ENCODE data around the gene AP1S2.

The AP1S2 gene

DNA sequence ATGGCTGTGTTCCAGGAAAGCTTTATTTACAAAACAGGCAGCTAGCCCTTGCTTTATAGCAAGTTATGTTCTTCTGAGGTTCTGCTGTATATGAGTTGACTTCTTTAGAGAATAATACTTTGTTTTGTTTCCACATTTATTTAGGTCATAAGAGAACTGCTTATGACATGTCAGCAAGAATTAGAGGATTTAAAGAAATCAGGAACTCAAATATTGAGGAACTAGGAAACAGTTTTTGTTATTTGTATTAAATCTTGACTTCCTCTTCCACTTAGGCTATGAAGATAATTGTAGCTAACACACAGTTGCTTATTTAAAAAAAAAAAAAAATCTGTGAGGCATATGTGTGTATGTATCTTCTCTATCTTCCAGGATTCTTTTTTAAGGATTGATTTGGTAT is 50.0 kb downstream of the AP1S2 start:
- Mint-ChIP-seq H3K9me3 (ENCODE audit: low read depth) (no peaks in the 10 kb centered on the region), H3K4me1 (ENCODE audit: low read depth) (peaks cover 3% of the 10 kb centered on the region), H3K27me3 (no peaks in the 10 kb centered on the region), H3K36me3 (no peaks in the 10 kb centered on the region), H3K4me3 (no peak overlapping the region), H3K27ac (no peak overlapping the region)

DNA sequence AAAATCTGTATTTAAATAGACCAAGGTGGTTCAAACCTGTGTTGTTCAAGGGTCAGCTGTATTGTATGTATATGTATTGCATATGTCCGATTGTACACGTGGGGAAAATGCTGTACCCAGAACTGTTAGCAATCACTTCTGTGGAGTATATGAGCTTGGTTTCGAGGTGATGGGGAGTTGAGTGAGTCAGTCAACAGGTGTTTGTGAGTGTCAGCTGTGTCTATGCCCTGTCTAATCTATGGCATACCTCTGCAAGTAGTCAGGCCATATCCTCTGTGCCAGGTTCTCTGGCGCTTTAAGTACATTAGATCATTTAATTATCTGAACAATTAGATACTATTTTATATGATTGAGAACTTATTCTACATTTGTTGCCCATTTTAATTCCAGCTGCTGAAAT is 56.9 kb downstream of the AP1S2 start:
- no peaks in the 10 kb centered on the region for H3K27me3 Mint-ChIP-seq
- peaks cover 37% of the 10 kb centered on the region for H3K4me1 Mint-ChIP-seq (ENCODE audit: low read depth)
- H3K36me3 Mint-ChIP-seq = no peaks in the 10 kb centered on the region
- no peak overlapping the region for H3K27ac Mint-ChIP-seq
- no peaks in the 10 kb centered on the region for H3K9me3 Mint-ChIP-seq (ENCODE audit: low read depth)
- no peak overlapping the region for H3K4me3 Mint-ChIP-seq

DNA sequence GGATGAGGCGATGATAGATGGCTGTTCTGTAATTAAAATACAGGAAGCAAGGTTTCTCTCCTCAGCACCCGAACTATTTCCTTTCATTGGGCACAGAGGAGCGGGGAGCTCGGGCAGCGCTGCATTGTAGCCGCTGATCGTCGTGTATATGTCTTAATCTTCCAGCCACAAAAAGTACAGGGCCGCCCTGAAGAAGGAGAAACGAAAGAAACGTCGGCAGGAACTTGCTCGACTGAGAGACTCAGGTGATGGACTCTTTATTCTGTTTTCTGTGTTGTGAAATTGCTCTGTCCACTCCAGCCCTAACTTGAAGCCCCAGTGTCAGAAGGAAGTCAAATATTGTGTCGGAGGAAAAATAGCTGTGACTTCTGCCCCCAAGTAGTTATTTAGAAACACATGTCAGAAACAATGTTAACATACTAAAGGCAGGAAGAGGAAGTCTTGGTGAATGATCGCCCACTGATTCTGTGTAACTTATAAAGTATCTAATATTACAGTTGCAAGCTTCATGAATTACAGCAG is 63.8 kb downstream of the AP1S2 start:
- H3K36me3 Mint-ChIP-seq = no peaks in the 10 kb centered on the region
- H3K27me3 Mint-ChIP-seq = no peaks in the 10 kb centered on the region
- H3K9me3 Mint-ChIP-seq (ENCODE audit: low read depth) = no peaks in the 10 kb centered on the region
- H3K27ac Mint-ChIP-seq = no peak overlapping the region
- H3K4me3 Mint-ChIP-seq = no peak overlapping the region
- peaks cover 21% of the 10 kb centered on the region for H3K4me1 Mint-ChIP-seq (ENCODE audit: low read depth)

DNA sequence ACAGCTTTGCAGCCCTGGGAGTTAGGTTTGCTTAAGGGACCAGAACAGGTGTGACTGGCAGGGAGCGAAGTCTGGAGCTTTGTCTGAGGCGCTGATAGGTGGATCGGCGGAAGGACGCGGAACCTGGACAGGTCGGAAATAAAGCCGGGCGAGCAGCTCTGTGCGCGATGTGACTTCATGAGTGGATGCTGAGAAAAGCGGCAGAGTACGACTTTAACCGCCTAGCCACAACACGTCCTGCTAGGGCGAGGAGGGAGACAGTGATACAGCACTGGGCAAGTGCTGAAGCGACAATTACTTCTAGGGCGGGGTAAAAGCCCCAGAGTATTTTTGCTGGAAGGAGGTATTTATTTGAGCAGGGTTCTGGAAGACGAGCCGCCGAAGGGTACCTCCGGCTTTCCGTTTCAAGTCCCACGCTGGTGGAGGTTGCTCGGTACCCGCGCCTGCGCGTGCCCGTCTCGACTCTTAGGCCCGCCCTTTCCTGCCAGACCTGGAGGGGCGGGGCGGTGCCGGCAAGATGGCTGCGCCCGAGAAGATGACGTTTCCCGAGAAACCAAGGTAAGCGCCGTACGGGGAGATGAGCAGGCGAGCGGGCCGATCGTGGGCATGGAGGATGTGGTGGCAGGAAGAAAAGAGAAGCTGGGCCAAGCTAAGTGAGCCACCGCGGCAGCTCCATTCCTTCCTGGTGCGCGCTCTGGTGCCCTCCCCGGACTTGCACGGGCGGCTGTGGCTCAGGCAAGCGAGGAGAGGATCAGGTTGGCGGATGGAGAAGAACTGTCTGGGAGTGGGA is 64.4 kb downstream of the AP1S2 start, which contains the start of gene ZRSR2:
Gene ZRSR2, plus strand, starts transcription at position 506 of the 790 bp plus-strand sequence. Its CDS starts 12 bp downstream, at position 518.
- H3K9me3 Mint-ChIP-seq (ENCODE audit: low read depth) = no peaks in the 10 kb centered on the region
- peaks cover 17% of the 10 kb centered on the region for H3K4me1 Mint-ChIP-seq (ENCODE audit: low read depth)
- H3K4me3 Mint-ChIP-seq = no peak within 1 kb of the TSS
- no peaks in the 10 kb centered on the region for H3K27me3 Mint-ChIP-seq
- no peak within 1 kb of the TSS for H3K27ac Mint-ChIP-seq
- H3K36me3 Mint-ChIP-seq = no peaks in the 10 kb centered on the region

DNA sequence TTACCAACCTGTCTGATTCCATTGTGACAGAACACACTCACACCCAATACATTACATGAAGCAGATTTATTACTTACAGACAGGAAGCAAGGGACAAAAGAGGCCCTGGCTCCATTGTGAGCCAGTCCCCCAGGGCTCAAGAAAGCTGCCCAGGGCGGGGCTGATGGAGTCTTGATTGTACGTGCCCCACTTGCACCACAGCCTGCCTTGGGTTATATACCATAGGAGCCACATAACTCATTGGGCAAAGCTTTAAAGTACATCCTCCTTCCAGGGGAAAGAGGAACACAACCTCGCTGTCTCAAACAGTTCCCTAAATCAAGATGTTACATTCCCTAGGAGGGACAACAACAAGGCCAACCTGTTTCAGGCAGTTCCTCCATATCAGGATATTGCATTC is 67.7 kb downstream of the AP1S2 start:
- Mint-ChIP-seq H3K4me3 (no peak overlapping the region), H3K9me3 (ENCODE audit: low read depth) (no peaks in the 10 kb centered on the region), H3K36me3 (peaks cover 3% of the 10 kb centered on the region), H3K4me1 (ENCODE audit: low read depth) (peaks cover 5% of the 10 kb centered on the region), H3K27me3 (no peaks in the 10 kb centered on the region), H3K27ac (no peak overlapping the region)

DNA sequence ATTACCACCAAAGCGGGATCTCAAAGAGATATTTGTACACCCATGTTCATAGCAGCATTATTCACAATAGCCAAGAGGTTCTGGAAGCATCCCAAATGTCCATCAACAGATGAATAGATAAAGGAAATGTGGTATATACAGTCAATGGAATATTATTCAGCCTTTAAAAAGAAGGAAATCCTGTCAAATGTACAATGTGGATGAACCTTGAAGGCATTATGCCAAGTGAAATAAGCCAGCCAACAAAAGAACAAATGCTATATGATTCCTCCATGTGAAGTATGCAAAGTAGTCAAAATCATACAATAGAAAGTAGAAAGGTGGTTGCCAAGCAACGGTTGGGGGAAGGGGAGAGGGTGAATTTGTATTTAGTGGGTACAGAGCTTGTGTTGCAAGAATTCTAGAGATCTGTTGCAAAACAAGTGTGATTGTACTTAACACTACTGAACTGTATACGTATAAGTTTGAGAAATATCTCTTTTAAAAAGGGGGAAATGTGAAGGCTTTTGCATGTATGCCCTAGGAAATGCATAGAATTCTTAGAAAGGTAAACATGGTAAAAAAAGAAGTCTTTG is 69.3 kb downstream of the AP1S2 start:
- H3K27ac Mint-ChIP-seq = peak overlapping the region; percentile 58
- no peaks in the 10 kb centered on the region for H3K9me3 Mint-ChIP-seq (ENCODE audit: low read depth)
- no peak overlapping the region for H3K4me3 Mint-ChIP-seq
- H3K36me3 Mint-ChIP-seq = peaks cover 3% of the 10 kb centered on the region
- H3K4me1 Mint-ChIP-seq (ENCODE audit: low read depth) = peaks cover 6% of the 10 kb centered on the region
- H3K27me3 Mint-ChIP-seq = no peaks in the 10 kb centered on the region

DNA sequence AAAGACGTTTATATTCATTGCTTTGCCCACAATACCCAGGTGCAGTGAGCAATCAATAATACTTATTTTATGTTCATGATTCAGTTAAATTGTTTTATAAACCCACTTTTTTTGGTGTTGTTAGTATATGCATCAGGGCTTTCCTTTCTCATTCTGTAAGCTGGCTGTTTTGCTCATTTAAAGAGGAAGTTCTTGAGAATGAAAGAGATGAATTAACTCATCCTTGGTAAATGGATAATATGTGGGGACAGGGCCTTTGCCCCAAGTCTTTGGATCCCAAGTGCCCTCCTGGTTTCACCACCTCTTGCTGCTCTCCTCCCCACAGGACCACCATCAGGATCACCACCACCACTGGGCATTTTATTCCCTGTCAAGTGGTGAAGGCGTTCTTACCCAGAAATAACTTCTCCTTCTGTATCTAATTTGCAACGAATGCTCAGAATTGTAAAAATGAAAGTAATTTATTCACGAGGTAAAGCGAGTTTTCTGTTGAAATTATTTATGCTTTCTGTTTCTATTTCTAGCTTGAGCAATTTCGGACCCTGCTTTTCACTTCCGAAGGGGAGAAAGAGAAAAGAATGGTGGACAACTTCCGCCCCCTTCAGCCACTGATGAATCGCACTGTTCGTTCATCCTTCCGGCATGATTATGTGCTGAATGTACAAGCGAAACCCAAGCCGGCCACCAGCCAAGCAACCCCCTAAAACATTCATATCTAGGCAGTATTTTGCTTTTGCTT is 72.5 kb downstream of the AP1S2 start:
- H3K27ac Mint-ChIP-seq = peak overlapping the region; percentile 93
- H3K4me1 Mint-ChIP-seq (ENCODE audit: low read depth) = peaks cover 10% of the 10 kb centered on the region
- peaks cover 3% of the 10 kb centered on the region for H3K36me3 Mint-ChIP-seq
- no peaks in the 10 kb centered on the region for H3K27me3 Mint-ChIP-seq
- no peaks in the 10 kb centered on the region for H3K9me3 Mint-ChIP-seq (ENCODE audit: low read depth)
- H3K4me3 Mint-ChIP-seq = peak overlapping the region; percentile 61

Data from activated naive CD8-positive, alpha-beta T cell (primary cell).